Endothelial cell of umbilical vein (primary cell): Measurements from ENCODE around the gene ADAT3. TPM values are rescaled to one million over a fixed set of nuclear protein-coding genes. Genes with fewer than 3 reads are reported as not detected.
A peak's percentile ranks its signal among the peaks of the same experiment; 100 is the strongest.

ENCODE experiments used
- BruUV-seq: library from RNA; stranded (reverse); fragments of 400-500 nt; replicated peaks from 2 replicates; lab custom pipeline; 2021; lab: Mats Ljungman, UMichigan
- CTCF ChIA-PET: fragments of 300-600, 350-600 bp; sonication (Branson Sonifier 250); formaldehyde crosslinking; loops from one replicate; lab custom pipeline; 2021; ENCODE audit warnings: antibody characterized with exemption, inconsistent platforms; lab: Charles Lee
- POLR2A ChIA-PET: fragments of 300-600, 350-600 bp; sonication (Branson Sonifier 250); formaldehyde crosslinking; loops from one replicate; lab custom pipeline; 2021; ENCODE audit warnings: antibody characterized with exemption, inconsistent platforms; lab: Charles Lee
- DNase-seq: peaks from one replicate; pipeline ENCODE4 v3.0.0-alpha.2; 2011; ENCODE audit warnings: low read depth, low spot score
- FAIRE-seq: peaks from 2 replicates; lab custom pipeline; 2011; peaks lifted over from hg19 to GRCh38; lab: Jason Lieb, UNC
- H2AFZ ChIP-seq: 2 replicates; pipeline ENCODE4 v1.6.0; 2012; ENCODE audit warnings: low read depth, low read length, control low read depth, inconsistent platforms
- H3K27ac ChIP-seq: 2 replicates; pipeline ENCODE4 v1.5.1; 2011; ENCODE audit warnings: low read depth, mild to moderate bottlenecking, control low read depth, low read length, moderate library complexity; ENCODE audit not compliant: insufficient read depth
- H3K27me3 ChIP-seq, 2 experiments: 2 replicates each; pipeline versions ENCODE4 v1.6.0 to v1.6.1; 2011; ENCODE audit warnings: low read length in 2 of 2, mixed read lengths in 1 of 2; ENCODE audit not compliant: control insufficient read depth in 2 of 2, insufficient read depth in 2 of 2
- H3K36me3 ChIP-seq, 2 experiments: 2 replicates in 1 of 2; 3 replicates in 1 of 2; pipeline ENCODE4 v1.5.1; 2011; ENCODE audit warnings: low read length in 2 of 2, mild to moderate bottlenecking in 1 of 2, moderate library complexity in 1 of 2; ENCODE audit not compliant: control insufficient read depth in 2 of 2, insufficient read depth in 2 of 2; ENCODE audit errors: extremely low read depth in 1 of 2
- H3K4me1 ChIP-seq: 3 replicates; pipeline ENCODE4 v1.5.1; 2011; ENCODE audit warnings: mild to moderate bottlenecking, low read length; ENCODE audit not compliant: control insufficient read depth, insufficient read depth; ENCODE audit errors: extremely low read depth
- H3K4me2 ChIP-seq: 2 replicates; pipeline ENCODE4 v1.6.1; 2011; ENCODE audit warnings: low read length, control low read depth, mixed read lengths; ENCODE audit not compliant: insufficient read depth
- H3K4me3 ChIP-seq, 3 experiments: fragments of 200-600 bp in 1 of 3; sonication (generic), shearing (Covaris generic) in 1 of 3; replicated peaks in 1 of 3; 2 replicates each; pipeline ENCODE4 v1.5.1; 2011 to 2016; ENCODE audit warnings: control low read depth in 3 of 3, low read length in 3 of 3, mild to moderate bottlenecking in 2 of 3, inconsistent platforms in 1 of 3, low read depth in 1 of 3, moderate library complexity in 1 of 3; ENCODE audit not compliant: insufficient read depth in 1 of 3
- H3K79me2 ChIP-seq: 2 replicates; pipeline ENCODE4 v1.6.0; 2012; ENCODE audit warnings: low read length, inconsistent platforms; ENCODE audit not compliant: control insufficient read depth, insufficient read depth
- H3K9ac ChIP-seq: replicated peaks from 2 replicates; pipeline ENCODE3; 2011; ENCODE audit warnings: low read length, control low read depth; ENCODE audit not compliant: insufficient read depth; ENCODE audit errors: extremely low read depth
- H3K9me1 ChIP-seq: replicated peaks from 3 replicates; pipeline ENCODE4 v1.6.0; 2011; ENCODE audit warnings: mild to moderate bottlenecking, low read length; ENCODE audit not compliant: control insufficient read depth, insufficient read depth; ENCODE audit errors: extremely low read depth
- H3K9me3 ChIP-seq: replicated peaks from 2 replicates; pipeline ENCODE4 v1.5.1; 2012; ENCODE audit warnings: low read length, inconsistent platforms; ENCODE audit not compliant: control insufficient read depth, insufficient read depth
- H4K20me1 ChIP-seq: replicated peaks from 2 replicates; pipeline ENCODE3; 2011; ENCODE audit warnings: mild to moderate bottlenecking, low read length; ENCODE audit not compliant: control insufficient read depth, insufficient read depth; ENCODE audit errors: extremely low read depth
- EZH2 ChIP-seq: IDR thresholded peaks from 2 replicates; pipeline ENCODE4 v1.6.1; 2012; ENCODE audit warnings: borderline replicate concordance, low read depth, mild to moderate bottlenecking, moderate library complexity, low read length, inconsistent platforms; ENCODE audit not compliant: severe bottlenecking
- FOS ChIP-seq: IDR thresholded peaks from 2 replicates; pipeline ENCODE4 v1.6.1; 2011; ENCODE audit warnings: mild to moderate bottlenecking, low read length, moderate library complexity, borderline replicate concordance; ENCODE audit not compliant: insufficient read depth
- GATA2 ChIP-seq: IDR thresholded peaks from 2 replicates; pipeline ENCODE4 v1.7.0; 2011; ENCODE audit warnings: low read depth, mild to moderate bottlenecking, moderate library complexity, mixed read lengths, low read length; ENCODE audit not compliant: insufficient read length, insufficient read depth
- JUN ChIP-seq: IDR thresholded peaks from 2 replicates; pipeline ENCODE4 v1.6.1; 2011; ENCODE audit warnings: borderline replicate concordance, low read depth; ENCODE audit not compliant: insufficient read length, insufficient read depth
- MYC ChIP-seq: IDR thresholded peaks from one replicate; pipeline ENCODE4 v1.6.1; 2011; ENCODE audit warnings: mild to moderate bottlenecking, low read depth, low read length
- POLR2A ChIP-seq: IDR thresholded peaks from 2 replicates; pipeline ENCODE4 v1.6.1; 2012; ENCODE audit warnings: low read depth, mild to moderate bottlenecking, control low read depth, low read length
- POLR2AphosphoS5 ChIP-seq: IDR thresholded peaks from 2 replicates; pipeline ENCODE4 v1.6.1; 2012; ENCODE audit warnings: low read depth, mild to moderate bottlenecking, control low read depth, low read length, moderate library complexity; ENCODE audit not compliant: insufficient read depth
- dilution Hi-C: fragments of 300-500 bp; cut with MboI; formaldehyde crosslinking; loops from one replicate; pipeline ENCODE4 v1.15.0; 2019; ENCODE audit warnings: low sequenced_read_pairs; ENCODE audit not compliant: extremely low pct_ligation_motif_present
- intact Hi-C: fragments of 100-400 bp; cut with micrococcal nuclease; formaldehyde crosslinking; loops from one replicate; pipeline ENCODE4 v1.10.0; 2022
- polyA plus RNA-seq, 4 experiments: library from polyadenylated mRNA; depleted of rRNA in 3 of 4; stranded (reverse) in 3 of 4; unstranded in 1 of 4; fragments of >200 nt; gene quantifications; 2 replicates each; pipeline versions ENCODE4 v1.2.1 to v1.2.3, GENCODE V29; 2011 to 2012; ENCODE audit warnings: missing spikeins in 1 of 4
- total RNA-seq: library from RNA; stranded (reverse); gene quantifications from 2 replicates; pipeline ENCODE4 v1.2.3, GENCODE V29; 2021
- TF ChIP-seq, protein P1 (sequence below), 2 donors: IDR thresholded peaks; 1 replicate in 1 of 2; 2 replicates in 1 of 2; pipeline ENCODE4 v1.5.1; 2011; ENCODE audit warnings: low read length in 2 of 2, mild to moderate bottlenecking in 2 of 2, moderate library complexity in 2 of 2, control low read depth in 1 of 2, inconsistent platforms in 1 of 2, low read depth in 1 of 2; ENCODE audit not compliant: insufficient read depth in 1 of 2; ENCODE audit errors: extremely low read depth in 1 of 2
- TF ChIP-seq, protein P2 (sequence below): IDR thresholded peaks from 2 replicates; pipeline ENCODE4 v1.6.1; 2011; ENCODE audit not compliant: insufficient read depth, insufficient read length

ADAT3 gene
- total and polyA plus RNA-seq, 2 donors (not counting 3 experiments of a cell fraction or from before 2014, with no cell fraction given), result 5.7 to 11.7 TPM

DNA sequence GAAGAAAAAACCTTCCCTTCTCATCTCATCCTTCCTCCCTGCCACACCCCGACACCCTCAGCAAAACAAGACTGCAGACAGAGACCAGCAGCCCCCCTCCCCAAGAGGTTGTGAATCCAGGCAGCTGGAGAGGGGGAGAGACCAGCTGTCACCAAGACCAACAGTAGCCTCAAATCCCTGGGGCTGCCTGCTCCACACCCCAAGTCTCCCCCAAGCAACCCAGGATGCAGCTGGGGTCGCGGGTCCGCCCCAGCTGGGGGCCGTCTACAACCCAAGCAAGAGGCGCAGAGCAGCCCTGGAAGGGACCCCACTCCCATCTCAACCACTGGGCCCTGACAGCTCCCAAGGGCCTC is 48.9 kb upstream of the ADAT3 start:
- CTCF ChIA-PET, result interaction anchor here (2.1 kb wide), 1 partner anchor 18 kb away, joined by 14 read pairs; no protein-coding TSS in a partner anchor

More for the DNA sequence above, 48.9 kb upstream of the ADAT3 start:
- BruUV-seq, result no TSS peak
- FAIRE-seq (no peak), DNase-seq (no peak)
- Histone ChIP-seq H3K9ac (no peak overlapping the region), H2AFZ (no peak overlapping the region), H3K4me3 (peak overlapping the region in 1 of 3 experiments; percentile 11), H3K27me3 (no peaks in the 10 kb centered on the region), H3K27ac (peak overlapping the region; percentile 30), H4K20me1 (no peaks in the 10 kb centered on the region), H3K4me2 (peak overlapping the region; percentile 45), H3K9me1 (no peaks in the 10 kb centered on the region), H3K4me1 (peaks cover 46% of the 10 kb centered on the region), H3K9me3 (no peaks in the 10 kb centered on the region), H3K36me3 (no peaks in the 10 kb centered on the region), H3K79me2 (peaks cover 77% of the 10 kb centered on the region)
- TF ChIP-seq MYC (no peak), FOS (no peak), POLR2A (no peak), EZH2 (no peak), JUN (no peak), POLR2AphosphoS5 (no peak), GATA2 (no peak)
- TF ChIP-seq, protein P1, sequence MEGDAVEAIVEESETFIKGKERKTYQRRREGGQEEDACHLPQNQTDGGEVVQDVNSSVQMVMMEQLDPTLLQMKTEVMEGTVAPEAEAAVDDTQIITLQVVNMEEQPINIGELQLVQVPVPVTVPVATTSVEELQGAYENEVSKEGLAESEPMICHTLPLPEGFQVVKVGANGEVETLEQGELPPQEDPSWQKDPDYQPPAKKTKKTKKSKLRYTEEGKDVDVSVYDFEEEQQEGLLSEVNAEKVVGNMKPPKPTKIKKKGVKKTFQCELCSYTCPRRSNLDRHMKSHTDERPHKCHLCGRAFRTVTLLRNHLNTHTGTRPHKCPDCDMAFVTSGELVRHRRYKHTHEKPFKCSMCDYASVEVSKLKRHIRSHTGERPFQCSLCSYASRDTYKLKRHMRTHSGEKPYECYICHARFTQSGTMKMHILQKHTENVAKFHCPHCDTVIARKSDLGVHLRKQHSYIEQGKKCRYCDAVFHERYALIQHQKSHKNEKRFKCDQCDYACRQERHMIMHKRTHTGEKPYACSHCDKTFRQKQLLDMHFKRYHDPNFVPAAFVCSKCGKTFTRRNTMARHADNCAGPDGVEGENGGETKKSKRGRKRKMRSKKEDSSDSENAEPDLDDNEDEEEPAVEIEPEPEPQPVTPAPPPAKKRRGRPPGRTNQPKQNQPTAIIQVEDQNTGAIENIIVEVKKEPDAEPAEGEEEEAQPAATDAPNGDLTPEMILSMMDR (IDR thresholded peaks at IDR 0.05; ENCODE audit: extremely low read depth in 1 of 2, insufficient read depth in 1 of 2, low read depth in 1 of 2, low read length in 2 of 2), result no peak
- TF ChIP-seq, protein P2, sequence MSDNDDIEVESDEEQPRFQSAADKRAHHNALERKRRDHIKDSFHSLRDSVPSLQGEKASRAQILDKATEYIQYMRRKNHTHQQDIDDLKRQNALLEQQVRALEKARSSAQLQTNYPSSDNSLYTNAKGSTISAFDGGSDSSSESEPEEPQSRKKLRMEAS, result no peak
- dilution Hi-C loops (no loop called here), intact Hi-C loops (no loop called here)
- POLR2A ChIA-PET, result interaction anchor here (0.6 kb wide), 1 partner anchor 1200 kb away, joined by 3 read pairs; no protein-coding TSS in a partner anchor
